T-helper 22 cell (primary cell): Measurements from ENCODE around the gene UFM1.
"Not testable (repeated sequence)": the region's sequence is repeated elsewhere in the genome, so short reads cannot be mapped to it uniquely, and the experiment has no call there.

Experiments
- DNase-seq: peaks from one replicate; pipeline ENCODE4 v3.0.0-alpha.2; 2020; ENCODE audit warnings: low read depth

Gene UFM1

DNA sequence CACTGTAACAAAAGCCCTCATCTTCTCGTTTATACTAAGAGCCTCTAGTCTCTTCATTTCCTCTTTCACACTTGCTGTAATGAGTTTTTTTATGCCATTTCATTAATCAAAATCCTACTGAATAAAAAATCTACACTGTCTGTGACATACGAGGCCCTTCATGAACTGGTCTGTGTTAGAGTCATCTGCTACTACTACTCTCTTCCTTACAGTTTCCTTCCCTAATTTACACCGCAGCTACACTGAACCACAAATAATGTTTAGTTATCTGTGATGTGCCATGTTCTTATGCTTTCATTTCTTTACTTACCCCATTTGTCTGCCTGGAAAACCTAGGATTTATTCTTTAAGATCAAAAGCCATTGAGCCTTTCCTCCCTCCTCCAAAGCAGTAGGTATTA lies 16.0 kb downstream of the UFM1 start:
- no peak for DNase-seq

DNA sequence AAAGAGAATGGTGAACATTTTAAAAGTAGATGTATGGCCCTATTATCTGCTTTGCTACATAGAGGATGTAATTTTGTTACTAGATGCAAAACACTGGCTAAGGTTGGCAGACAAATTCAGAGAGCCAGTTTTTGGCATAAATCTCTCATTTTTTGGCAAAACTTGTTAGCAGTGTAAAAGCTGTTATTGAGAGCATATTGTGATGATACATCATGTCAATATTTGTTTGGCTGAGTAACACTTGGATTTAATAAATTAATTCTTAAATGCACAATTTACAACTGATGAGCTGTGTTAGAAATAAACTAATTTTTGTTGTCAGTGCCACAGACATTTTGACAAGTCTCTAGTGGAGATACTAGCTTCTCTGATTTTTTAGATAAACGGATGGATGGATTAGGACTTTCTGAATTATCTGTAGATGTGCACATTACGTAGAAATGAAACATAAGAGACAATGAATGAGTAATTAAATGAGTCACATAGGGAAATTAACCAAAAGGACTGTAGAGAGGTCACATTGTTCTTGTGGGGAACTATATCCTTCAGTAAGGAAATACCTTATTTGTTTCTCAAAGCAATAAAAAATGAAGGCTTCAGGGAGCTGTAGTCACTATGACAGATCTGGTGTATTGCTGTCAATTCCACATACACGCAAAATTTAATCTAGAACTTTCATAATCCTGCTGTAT lies 17.4 kb downstream of the UFM1 start:
- DNase-seq: no peak

DNA sequence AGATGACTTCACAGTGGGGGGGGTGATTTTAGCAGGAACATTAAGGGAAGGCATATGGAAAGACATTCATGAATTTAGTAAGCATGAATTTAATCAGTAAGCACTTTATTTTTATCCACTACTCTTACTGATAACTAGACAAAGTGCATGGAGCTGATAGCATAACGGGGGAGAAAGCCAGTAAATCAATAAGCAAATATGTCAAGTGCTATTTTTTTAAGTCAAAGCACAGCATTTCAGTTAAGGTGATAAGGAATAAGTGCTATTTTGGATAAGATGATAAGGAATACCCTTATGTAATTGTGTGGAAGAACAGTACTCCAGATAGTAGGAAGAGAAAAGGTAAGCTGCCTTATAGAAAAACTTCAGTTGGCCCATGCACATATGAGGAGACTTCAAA lies 19.4 kb downstream of the UFM1 start:
- no peak for DNase-seq

DNA sequence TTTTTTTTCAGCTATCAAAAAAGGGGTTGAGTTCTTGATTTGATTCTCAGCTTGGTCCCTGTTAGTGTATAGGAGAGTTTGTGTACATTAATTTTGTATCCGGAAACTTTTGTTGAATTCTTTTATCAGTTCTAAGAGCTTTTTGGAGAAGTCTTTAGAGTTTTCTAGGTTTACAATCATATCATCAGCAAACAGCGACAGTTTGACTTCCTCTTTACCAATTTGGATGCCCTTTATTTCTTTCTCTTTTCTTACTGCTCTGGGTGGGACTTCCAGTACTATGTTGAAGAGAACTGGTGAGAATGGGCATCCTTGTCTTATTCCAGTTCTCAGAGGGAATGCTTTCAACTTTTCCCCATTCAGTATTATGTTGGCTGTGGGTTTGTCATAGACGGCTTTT lies 20.4 kb downstream of the UFM1 start:
- not testable (repeated sequence) for DNase-seq

DNA sequence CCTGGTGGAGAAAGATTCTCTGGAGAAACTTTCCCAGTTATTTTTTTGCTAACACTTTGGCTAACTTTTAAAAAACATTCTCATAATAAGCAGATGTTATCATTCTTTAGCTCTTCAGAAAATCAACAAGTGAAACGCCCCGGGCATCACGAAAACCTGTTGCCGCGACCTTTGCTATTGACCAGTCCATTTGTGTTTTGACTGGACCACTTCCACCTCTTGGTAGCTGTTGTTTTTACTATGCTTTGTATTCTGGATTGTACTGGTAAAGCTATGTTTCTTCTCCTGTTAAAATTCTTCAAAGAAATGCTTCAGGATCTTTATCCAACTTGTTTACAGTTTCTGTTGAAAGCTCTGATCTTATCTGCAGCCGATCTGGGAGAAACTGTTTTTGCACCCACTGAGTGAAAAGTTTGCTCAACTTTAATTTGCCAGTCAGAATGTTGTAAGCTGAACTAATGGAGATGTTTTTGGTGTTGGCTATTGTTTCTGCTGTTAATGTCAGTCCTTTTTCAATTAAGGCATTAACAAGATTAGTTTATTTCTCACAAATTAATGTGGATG lies 23.3 kb downstream of the UFM1 start:
- no peak for DNase-seq

DNA sequence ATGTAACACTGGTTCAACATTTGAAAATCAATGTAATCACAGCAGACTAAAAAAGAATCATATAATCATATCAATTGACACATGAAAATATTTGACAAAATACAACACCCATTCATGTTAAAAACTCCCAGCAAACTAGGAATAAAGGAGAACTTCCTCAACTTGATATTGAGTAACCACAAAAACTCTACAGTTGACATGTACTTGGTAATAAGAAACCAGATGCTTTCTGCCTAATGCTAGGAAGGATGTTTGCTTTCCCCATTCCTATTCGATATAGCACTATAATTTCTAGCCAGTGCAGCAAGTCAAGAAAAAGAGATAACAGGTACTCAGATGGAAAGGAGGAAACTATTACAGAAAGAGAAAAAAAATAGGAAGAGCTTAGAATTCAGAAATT lies 26.9 kb downstream of the UFM1 start:
- no peak for DNase-seq

DNA sequence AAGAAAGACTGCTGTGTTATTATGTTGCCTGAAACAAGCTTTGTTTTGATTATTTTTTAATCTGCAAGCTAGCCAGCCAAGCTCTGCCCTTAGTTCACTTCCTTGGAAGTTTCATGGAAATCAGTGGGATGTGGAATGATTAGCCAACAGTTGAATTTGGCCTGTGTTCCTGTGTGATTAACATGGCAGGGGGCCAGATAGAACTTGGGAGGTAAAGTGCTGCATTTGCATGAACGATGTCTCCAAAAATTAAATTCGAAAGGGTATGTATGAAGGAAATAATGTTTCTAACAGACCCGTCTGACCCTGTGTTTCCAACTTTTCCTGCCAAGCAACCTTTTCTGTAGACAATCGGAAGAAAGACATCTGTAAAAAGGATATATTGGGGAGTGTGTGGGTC lies 32.2 kb downstream of the UFM1 start:
- no peak for DNase-seq

DNA sequence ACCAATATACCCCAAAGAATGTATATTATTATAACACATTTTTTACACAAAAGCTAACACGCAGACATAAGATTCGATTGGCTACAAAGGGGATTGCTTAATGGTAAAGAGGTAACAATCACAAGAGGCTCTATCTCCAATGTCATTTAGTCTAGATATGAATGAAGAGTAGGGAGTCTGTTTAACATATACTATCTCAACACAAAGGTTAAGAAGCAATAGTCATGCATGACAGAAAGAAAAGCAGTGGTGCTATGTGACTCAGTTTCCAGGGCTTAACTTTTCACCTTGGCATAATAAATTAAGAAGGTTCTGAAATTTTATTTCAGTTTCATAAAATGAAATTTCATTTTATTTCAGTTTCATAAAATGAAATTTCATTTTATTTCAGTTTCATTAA lies 33.3 kb downstream of the UFM1 start:
- no peak for DNase-seq

DNA sequence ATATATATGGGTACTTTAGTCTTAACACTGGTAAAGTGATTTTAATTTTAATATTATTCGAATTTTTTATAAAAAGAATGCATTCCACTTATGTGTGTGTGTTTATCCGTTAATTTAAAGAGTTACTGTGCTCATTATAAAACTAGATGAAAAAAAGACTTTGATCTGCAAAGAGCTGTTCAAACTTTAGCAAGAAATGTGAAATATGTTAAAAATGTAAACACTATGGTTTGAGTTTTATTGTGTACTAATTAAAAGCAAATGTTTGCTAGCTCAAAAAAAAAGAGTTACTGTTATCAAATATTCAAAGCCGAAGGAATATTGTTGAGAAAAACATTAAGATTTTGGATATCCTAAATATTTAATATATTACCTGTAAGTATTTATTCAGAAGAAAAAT lies 34.5 kb downstream of the UFM1 start:
- DNase-seq: no peak

DNA sequence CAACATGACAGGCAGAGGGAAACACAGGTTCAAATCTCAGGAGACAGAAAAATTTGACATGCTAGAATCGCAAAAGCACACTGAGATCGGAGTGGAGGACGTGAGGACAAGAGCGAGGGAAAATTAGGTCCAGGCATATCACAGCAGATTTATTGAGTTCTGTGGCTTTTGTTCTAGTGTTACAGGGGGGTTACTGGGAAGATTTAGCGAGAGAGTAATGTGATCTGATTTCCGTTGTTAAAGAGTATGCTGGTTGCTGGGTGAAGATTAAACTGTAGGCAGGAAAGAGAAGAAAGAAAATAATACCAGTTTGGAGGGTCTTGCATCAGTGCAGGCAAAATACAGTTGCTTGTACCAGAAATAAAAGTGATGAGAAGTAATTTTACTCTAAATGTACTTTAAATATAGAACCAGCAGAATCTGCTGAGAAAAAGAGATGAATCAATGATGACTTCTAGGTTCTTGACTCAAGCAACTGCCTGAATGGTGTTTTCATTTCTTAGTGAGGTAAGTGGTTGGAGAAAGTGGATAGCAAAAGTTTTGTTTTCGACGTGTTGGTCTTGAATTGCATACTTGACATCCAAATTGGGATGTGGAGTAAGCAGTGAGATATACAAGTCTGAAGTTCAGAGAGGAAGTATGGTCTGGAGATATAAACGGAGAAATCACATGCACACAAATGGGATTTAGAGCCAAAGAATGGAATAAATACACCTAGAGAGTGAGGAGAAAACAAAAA lies 35.7 kb downstream of the UFM1 start:
- no peak for DNase-seq

DNA sequence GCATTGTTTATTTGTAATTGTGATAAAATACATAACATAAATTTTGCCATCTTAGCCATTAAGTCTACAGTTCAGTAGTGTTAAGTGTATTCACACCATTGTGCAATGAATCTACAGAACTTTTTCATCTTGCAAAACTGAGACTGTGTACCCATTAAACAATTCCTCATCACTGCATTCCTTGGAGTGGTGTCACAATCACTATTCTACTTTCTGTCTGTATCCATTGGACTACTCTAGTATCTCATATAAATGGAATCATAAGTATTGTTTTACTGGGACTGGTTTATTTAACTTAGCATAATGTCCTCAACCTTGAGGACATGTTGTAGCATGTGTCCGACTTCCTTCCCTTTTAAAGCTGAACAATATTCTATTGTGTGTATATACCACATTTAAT lies 36.8 kb downstream of the UFM1 start:
- DNase-seq: no peak

DNA sequence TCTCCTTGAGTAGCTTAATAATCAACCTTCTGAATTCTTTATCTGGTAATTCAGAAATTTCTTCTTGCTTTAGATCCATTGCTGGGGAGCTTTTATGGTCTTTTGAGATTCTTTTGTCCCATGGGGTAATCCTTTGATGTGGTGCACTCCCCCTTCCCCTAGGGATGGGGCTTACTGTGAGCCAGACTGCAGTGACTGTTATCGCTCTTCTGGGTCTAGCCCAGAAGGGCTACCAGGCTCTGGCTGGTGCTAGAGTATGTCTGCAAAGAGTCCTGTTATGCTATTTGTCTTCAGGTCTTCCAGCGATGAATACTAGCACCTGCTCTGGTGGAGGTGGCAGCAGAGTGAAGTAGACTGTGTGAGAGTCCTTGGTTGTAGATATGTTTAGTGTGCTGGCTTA lies 41.7 kb downstream of the UFM1 start:
- no peak for DNase-seq

DNA sequence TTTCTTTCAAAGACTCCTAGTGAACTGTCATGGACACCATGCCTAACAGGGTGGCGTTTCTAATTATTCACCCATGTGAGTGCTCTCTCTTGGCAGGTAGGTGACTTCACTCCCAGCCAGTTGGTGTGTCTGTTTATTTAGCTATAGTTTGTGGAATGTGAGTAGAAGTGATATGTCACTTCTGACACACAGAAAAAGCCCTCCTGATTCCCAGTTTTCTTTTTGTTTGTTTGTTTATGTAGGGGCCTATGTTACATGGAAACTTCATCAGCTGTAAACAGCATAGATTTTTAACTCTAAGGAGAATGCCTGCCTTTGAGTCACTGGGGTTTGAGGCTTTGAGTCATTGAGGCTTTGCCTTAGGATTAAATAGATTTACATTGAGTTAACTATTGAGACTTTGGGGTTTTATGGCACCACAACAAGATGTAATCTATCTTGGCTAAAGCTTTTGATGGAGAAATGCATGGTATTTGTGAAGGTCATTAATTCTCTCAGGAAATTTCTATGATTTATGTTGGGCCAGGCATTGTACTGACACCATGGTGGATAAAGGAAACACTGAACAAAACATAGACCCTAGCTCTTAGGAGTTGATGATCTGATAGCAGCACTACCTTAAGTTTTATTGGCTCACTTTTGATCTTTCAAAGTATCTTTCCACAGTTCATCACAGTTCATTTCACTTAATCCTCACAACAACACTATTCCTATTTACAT lies 45.3 kb downstream of the UFM1 start:
- no peak for DNase-seq

DNA sequence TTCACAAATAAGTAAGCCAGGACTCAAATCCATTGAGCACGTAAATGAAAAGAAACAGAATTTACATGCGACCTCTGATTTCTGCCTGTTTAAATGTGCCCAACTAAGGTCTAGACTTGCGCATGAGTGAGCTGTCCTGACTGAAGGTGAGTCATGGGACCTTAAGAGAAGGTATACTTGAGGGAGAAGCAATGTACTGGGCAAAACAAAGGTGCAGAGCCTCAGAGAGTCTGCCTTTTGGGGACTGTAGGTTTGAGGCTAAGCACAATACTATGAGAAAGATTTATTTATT lies 45.8 kb downstream of the UFM1 start:
- no peak for DNase-seq

DNA sequence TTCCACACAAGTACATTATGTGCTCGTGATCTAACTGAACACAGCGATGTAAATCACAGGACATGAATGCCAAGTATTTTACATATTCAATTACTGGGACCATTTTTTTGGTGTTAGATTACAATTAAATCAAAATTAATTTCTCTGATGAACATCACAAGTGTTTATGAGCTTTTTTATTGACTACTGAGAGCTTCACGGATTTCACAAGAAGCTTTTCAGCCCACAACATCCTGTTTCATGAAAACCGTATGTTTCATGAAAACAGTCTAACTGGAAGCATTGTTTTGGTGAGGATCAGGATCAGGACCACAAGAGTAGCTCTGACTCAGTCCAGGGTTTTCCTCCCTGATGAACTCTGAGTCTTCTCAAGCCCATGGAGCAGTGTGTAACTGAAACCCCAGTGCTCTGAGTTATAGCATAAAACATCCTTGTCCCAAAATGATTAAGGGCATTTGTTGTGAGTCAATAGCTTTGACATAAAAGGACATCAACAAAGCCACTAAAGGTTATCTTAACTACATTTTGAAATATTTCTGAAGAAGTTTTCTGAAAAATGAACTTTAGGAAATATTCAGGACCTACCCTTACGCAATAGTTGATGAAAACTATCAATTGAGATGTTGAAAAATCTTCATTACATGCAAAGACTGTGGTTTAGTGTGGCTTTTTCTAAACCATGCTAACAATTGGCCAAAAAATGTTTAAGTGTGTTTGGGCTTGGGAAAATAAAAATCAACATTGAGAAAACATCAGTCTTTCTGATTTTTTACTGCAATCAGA lies 49.3 kb downstream of the UFM1 start:
- no peak for DNase-seq

DNA sequence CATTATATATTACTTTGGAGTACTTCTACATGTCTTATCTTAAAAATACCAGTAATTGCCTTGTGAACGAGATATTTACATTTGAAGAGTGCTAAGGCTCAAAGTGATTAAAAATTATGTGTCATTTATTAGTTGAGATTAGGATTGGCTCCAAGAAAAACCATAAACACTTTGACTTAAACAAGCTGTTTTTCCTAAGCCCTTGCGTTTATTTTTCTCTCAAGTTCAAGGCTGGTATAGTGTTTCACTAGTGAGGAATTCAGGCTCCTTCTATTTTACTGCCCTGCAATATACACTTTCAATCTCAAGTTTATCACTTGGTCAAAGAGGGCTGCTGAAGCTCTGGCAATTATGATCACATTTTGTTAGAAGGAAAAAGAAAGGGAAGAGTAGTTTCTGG lies 49.9 kb downstream of the UFM1 start:
- DNase-seq: no peak

DNA sequence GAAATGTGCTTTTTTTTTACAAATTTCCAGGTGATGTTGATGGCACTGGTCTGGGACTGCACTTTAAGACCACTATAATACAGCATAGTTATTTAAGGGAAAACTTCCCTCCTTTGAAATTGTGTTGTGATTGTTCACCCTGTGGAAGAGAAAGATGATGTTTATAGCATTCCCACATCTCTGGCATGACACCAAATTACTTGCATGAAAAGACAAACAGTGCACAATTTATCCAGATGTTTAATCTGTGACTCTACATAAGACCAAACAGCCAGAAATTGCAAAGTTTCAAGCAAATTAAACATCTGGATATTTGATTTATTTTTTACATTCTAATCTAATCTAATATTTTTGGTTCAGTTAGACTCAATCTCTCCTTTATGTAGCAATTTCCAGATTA lies 51.6 kb downstream of the UFM1 start:
- no peak for DNase-seq

DNA sequence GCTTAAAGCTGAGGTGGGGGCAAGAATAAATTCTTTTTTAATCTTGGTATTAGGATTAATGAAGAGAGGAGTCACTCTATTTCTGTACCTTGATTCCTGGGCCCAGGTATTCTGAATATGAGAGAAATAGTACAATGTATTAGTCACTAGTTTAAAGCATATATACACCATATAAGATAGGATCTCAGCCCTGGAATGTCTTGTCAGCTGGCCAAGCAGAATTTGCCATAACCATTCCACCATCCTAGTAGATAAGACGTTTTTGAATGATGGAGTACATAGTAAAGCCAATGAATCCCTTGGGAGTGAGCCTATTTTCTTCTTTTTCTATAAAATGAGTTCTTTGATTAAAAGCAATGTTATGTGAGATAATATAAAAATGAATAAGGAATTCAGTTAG lies 55.6 kb downstream of the UFM1 start:
- DNase-seq: no peak

DNA sequence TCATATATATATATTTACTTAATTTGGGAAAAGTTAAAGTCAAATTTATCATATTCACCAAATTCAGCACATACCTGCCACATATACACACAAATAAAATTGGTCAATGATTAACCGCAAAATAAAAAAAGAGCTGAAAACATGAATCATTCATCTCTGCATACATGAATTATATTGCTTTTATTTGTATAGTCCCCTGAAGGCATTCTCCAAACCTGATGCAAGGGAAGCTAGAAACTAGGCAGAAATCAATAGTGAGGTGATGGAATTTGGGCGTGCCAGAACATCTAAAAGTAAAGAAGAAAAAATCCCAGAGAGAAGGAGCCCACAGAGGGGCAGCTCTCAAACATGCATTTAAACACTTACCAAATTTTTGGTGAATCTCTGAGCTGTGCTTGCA lies 60.1 kb downstream of the UFM1 start:
- DNase-seq: no peak

DNA sequence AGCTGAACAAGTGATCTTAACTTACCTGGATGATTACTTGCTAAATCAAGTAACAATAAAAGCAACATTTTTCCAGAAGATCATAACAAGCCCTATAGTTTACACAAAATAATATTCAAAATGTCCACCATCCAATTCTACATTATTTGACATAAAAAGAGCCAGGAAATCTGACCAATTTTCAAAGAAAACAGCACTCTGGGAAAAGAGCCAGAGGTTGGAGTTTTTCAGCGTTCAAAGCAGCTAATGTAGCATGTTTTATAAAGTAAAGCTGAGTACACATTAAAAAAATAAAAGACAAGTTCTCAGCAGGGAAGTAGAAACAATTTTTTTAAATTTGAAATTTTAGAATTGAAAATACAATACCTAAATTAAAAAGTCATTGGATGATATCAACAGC lies 62.6 kb downstream of the UFM1 start:
- no peak for DNase-seq
